ENCODE measurements around the gene FBXW4.

DNA sequence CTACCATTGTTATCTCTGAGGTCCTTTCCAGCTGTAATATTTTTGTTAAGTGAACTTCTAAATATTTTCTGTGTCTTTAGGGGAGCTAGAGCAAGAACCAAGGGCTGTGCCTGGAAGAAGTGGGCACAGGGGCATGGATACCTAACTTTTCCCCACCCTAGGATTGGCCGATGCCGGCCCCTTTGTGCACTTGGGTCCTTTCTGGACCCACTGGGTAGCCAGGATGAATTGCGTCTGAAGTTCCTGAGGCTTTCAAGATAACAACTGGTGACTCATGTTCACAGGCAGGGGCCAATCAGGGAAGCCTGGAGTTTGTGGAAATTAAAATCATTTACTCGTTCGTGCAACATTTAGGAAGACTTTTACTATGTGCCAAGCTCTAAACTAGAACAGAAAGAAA lies 106.1 kb downstream of the FBXW4 start:
- TF ChIP-seq, protein P1, sequence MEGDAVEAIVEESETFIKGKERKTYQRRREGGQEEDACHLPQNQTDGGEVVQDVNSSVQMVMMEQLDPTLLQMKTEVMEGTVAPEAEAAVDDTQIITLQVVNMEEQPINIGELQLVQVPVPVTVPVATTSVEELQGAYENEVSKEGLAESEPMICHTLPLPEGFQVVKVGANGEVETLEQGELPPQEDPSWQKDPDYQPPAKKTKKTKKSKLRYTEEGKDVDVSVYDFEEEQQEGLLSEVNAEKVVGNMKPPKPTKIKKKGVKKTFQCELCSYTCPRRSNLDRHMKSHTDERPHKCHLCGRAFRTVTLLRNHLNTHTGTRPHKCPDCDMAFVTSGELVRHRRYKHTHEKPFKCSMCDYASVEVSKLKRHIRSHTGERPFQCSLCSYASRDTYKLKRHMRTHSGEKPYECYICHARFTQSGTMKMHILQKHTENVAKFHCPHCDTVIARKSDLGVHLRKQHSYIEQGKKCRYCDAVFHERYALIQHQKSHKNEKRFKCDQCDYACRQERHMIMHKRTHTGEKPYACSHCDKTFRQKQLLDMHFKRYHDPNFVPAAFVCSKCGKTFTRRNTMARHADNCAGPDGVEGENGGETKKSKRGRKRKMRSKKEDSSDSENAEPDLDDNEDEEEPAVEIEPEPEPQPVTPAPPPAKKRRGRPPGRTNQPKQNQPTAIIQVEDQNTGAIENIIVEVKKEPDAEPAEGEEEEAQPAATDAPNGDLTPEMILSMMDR (conservative IDR thresholded peaks at IDR 0.05; ENCODE audit: low read length) = no peak
- no peak for TF ChIP-seq EZH2phosphoT487 (IDR thresholded peaks at IDR 0.05; ENCODE audit: borderline replicate concordance)

All from Loucy (cell line).